NOMO-1 (cell line): ENCODE measurements around the gene CWC25.

Source experiments
- DNase-seq, 2 experiments: peaks; one replicate each; lab custom pipeline; 2025; ENCODE audit not compliant: unreplicated experiment in 2 of 2; lab: John Stamatoyannopoulos, UW

CWC25 gene

DNA sequence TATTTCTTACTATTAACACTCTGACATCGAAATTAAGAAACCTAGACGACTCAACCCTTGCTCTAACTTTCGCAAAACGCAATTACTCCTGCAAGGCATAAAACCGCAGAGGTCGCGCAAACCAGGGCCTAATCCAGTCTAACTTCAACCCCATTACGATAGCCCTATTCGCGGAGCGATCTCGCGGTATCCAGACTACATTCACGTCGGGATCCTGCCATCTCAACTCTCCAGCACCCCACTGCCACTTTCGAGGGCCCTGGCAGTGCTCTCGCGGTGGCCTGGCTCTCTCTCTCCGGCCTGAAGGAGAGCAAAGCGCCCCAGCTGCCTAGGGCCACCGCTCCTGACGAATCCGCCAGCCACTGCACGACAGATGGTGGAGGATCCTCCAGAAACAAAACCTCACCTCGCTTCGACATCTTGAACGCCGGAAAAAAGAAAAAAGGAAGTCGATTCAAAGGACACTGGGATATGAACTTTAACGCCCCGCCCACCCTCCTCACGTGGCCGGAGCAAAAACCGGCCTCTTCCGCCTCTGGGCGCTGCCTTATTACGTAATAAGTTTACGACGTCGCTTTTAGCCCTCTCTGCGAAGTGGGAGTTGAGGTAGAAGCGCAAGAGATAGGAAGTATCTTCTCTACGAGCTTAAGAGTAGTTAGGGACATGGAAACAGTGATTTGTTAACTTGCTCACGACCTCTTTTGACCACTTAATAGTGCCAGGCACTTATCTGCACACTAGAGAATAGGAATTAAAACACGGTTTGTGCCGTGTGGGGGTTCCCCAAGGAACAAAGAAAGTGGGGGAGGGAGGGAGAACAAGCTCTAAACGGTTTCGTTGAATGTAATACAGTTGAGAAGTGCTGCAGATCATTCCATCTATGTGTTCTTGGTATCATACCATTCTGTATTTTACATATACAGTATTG lies 28.4 kb upstream of the CWC25 start, which contains the start of gene RPL23:
Gene RPL23 (minus strand): TSS at position 430 of the 928 bp plus-strand sequence. CDS start 11 bp downstream, at position 419.
- peak; percentile 98 for DNase-seq

- no peak for DNase-seq
These were observed 27.7 kb upstream of the CWC25 start for GRCh38 chr17:38852771-38853291.

- DNase-seq, result no peak
These were observed 26.3 kb upstream of the CWC25 start for GRCh38 chr17:38851434-38851833.

DNA sequence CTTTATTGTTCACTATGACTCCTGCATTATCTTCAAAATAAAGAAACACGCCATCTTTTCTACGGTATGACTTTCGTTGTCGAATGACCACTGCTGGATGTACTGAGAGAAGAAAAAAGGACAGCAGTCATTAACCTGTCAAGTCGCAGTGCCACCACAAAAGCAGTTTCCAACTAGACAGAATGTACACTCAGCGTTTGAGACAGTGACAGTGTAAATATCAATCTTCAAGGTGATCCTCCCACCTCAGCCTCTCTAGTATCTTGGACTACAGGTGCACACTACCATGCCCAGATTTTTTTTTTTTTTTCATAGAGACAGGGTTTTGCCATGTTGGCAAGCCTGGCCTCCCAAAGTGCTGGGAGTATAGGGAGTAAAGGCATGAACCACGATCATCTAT lies 25.3 kb upstream of the CWC25 start:
- DNase-seq, result no peak

- no peak for DNase-seq
These were observed 24.0 kb upstream of the CWC25 start for GRCh38 chr17:38848939-38849605.

DNA sequence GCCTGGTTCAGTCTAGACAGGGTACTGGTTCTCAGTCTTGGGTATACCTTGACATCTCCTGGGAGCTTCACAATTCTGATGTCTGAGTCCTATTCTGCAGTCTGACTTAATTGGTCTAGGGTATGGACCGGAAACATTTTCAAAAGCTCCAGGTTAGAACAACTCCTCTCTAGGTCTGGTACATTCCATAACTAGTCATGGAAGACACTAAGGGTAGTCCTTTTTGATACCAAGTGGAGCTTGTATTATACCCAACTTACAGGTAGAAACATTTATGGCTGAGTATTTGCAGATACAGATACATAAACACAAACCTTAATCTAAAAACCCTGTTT lies 23.4 kb upstream of the CWC25 start:
- DNase-seq, result no peak

- no peak for DNase-seq
These were observed 19.2 kb upstream of the CWC25 start for GRCh38 chr17:38844261-38844757.

GRCh38 chr17:38825762-38826247 lies 684 bp upstream of the CWC25 start:
- DNase-seq, result no peak

DNA sequence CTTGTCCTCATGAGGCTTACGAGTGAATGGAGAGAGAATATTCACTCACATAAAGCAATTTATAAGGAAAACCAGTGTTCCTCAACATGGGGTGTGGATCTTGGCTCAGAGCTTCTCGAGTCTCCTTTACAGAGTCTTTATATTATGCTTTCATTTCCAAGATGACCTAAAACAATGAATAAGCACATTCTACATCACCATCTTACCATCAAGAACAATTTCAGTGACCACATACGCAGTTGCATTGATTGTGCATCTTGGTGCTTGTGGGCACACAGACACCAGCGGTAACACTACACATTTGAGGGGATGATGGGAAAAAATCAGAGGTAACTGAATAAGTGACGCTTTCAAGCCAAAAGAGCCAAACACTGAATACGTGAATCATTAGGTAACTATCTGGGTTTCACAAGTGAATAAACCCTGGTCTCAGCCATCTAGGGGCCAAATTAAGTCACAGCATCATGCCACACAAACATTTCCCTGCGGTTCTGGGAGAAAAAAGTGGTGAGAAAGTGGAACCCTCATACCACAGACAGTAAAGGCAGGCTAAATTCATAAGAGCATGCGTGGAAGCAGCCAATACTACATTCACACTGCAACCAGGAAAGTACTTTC lies 9.4 kb downstream of the CWC25 start:
- no peak for DNase-seq

DNA sequence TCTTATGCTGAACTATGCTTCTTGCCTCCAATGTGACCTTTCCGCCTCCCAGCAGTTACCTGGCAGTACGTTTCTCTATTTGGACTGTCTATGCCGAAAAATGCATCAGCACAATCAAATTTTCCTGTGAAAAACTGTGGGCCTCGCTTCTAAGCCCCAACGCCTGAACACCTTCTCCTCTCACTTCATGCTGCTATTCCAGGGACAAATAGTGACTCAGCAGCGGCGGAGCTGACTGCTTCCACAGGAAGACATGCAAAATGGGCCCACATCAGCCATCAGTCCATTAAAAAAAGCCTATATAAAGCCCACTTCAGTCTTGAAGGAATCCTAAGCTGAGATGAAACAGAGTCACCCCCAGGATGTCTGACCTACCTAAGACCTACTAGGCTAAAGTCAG lies 15.3 kb downstream of the CWC25 start:
- no peak for DNase-seq

DNA sequence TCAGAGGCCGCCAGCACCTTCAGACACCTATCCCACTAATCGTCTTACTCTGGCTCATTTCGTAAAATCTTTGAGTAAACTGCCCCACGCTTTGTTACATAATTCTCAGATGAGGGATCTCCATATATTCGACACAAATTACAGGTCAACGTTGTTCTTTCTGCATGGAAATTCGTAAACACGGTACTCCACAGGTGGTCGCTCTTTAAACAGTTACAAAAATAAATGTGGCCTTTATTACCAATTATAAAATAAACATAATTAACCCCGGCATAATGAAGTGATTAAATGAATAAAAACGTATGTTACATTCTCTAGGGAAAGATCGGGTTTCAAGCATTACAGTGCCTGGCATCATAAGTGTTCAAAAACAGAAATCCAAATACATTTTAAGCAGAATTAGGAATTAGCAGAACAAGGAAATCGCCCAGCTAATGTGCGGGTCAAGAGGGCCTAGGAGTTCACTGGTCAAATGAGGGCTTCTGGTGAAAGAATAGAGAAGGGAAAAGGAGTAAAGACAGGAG lies 24.8 kb downstream of the CWC25 start:
- no peak for DNase-seq

DNA sequence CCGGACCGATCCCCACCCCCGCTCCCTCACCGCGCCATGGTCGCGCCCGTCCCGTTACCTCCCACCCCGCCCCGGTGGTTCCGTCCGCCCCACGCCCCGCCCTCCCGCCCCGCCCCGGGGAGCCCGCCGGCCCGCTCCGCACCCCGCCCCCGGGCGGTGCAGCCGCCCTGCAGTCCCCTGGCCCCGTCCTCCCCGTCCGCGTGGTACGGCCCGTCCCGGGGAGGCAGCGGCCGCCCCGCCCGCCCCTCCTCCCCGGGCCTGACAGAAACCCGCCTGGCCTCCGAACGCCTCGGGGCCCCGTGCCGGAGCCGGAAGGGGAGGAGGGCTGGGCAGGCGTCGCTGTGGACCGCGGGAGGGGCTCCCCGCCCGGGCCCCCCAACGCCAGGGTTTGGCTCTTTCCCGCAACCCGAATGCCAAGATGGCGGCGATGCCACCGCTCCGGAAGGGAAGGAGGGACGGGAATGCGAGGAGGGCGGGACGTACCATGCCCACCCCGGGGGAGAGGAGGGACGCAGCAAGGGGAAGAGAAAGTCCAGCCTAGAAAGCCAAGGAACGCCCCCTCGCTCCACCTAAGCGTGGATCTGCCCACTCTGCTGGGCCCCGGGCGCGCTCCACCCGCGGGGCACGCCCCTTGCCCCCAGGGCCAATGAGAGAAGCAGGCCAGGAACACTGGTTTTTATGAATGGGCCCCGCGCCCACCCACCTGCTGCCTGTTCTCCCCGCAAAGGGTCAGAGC lies 25.5 kb downstream of the CWC25 start, which contains the start of gene PIP4K2B:
Gene PIP4K2B (minus strand): TSS at position 56 of the 736 bp plus-strand sequence. CDS start 132 bp downstream, outside the sequence.
- peak; percentile 95 to 97 for DNase-seq

- DNase-seq, result peak; percentile 29 to 53
These were observed 26.3 kb downstream of the CWC25 start for GRCh38 chr17:38798614-38799500.

DNA sequence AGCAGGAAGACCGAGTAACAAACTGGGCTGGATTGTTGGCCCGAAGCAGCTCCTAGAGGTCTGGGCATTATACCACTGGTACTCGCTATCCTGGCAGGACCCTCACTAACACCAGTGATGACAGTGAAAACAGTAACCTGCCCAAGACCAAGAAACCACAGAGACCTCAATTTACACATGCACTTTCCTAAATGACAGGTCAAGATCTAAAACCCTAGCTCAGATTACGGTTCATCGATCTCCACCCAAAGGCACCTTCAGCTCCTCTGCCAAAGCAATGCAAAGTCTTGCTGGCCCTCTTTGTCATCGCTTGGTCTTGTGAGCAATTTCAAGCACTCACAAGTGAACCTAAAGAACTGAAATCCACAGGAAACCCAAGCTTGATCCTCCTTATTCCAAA lies 27.3 kb downstream of the CWC25 start:
- DNase-seq, result no peak

DNA sequence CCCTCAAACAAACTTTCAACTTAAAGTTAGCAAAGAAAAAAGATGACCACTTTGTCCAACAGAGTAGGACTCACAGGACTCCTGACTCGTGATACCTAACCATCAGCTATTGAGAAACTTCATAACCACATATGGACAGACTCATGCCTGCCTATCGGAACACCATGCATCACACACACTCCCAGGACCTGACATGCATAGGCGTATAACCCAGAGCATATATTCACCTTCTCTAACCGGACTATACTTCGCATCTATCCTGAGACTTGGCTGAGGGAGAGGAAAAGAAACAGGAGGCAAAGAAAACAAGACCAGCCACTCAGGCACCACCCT lies 28.0 kb downstream of the CWC25 start:
- no peak for DNase-seq

DNA sequence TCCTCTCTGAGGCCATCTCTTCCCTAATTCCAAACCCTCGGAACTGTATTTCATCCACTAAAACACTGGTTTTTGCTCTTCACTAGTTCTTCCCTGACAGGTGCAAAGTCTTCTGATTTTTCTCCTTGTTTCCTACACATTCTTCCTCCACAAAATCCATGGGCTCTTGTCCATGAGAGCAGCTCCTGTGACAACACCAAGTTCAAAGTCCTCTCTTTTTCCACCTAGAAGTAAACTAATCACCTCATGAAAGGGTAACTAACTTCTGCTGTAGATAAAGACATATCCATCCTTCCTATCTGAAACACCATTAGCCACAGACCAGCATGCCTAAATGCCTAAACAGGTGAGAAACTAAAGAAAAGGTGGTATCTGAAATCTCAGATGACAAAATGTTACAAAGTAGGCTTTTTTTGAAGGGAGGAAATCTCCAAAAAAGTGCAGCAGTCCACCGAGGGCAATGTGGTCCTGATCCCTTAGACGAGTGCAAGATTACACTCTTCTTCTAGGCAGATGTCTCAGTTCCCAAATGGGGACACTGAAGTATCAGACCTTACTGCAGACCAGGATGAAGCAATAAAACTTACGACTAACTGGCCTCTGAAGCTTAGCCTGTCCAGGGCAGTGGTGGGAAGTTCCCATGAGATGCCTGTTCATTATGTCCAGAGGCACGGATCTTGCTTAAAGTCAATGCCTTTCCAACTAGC lies 28.5 kb downstream of the CWC25 start:
- no peak for DNase-seq

- DNase-seq, result no peak
These were observed 30.9 kb downstream of the CWC25 start for GRCh38 chr17:38794221-38794620.

GRCh38 chr17:38791162-38791561 lies 34.0 kb downstream of the CWC25 start:
- no peak for DNase-seq
